Chondrocyte (in vitro differentiated cells): ENCODE results near the gene SDR42E1. TPM values are rescaled to one million over a fixed set of nuclear protein-coding genes. Genes with fewer than 3 reads are reported as not detected.
"Not testable (repeated sequence)": the region's sequence is repeated elsewhere in the genome, so short reads cannot be mapped to it uniquely, and the experiment has no call there.

Experiments
- DNase-seq: peaks from one replicate; pipeline ENCODE4 v3.0.0; 2021; ENCODE audit warnings: mixed read lengths, low spot score
- H3K27ac Mint-ChIP-seq: one replicate; pipeline ENCODE4 v1.8.0; 2021; ENCODE audit warnings: mild to moderate bottlenecking, moderate library complexity, mixed read lengths; ENCODE audit not compliant: unreplicated experiment
- H3K27me3 Mint-ChIP-seq: 2 replicates; pipeline ENCODE4 v1.8.0; 2021; ENCODE audit warnings: low read depth, mixed read lengths
- H3K36me3 Mint-ChIP-seq: 2 replicates; pipeline ENCODE4 v1.8.0; 2021; ENCODE audit warnings: low read depth, mixed read lengths
- H3K4me1 Mint-ChIP-seq: 2 replicates; pipeline ENCODE4 v1.8.0; 2021; ENCODE audit warnings: low read depth, mild to moderate bottlenecking, mixed read lengths
- H3K4me3 Mint-ChIP-seq: one replicate; pipeline ENCODE4 v1.8.0; 2021; ENCODE audit warnings: mild to moderate bottlenecking, moderate library complexity, mixed read lengths; ENCODE audit not compliant: unreplicated experiment
- H3K9me3 Mint-ChIP-seq: 2 replicates; pipeline ENCODE4 v1.8.0; 2021; ENCODE audit warnings: low read depth, mixed read lengths
- CTCF ChIP-seq: fragments of 200-600 bp; sonication (generic); IDR thresholded peaks from 2 replicates; pipeline ENCODE4 v1.5.0; 2021; ENCODE audit warnings: antibody characterized with exemption, mild to moderate bottlenecking, moderate library complexity
- total RNA-seq: library from RNA; stranded (reverse); gene quantifications from 3 replicates; pipeline ENCODE4 v1.2.1, GENCODE V29; 2021

Gene SDR42E1
- total RNA-seq, 1 donor from 2014 or later: not detected

GRCh38 chr16:81987121-81987520 is 24.1 kb downstream of the SDR42E1 start:
- no peaks in the 10 kb centered on the region for H3K9me3 Mint-ChIP-seq
- no peak overlapping the region for H3K4me3 Mint-ChIP-seq
- no peak for TF ChIP-seq CTCF
- peaks cover 18% of the 10 kb centered on the region for H3K27me3 Mint-ChIP-seq
- H3K4me1 Mint-ChIP-seq: no peaks in the 10 kb centered on the region
- H3K27ac Mint-ChIP-seq: no peak overlapping the region
- no peaks in the 10 kb centered on the region for H3K36me3 Mint-ChIP-seq
- no peak for DNase-seq

DNA sequence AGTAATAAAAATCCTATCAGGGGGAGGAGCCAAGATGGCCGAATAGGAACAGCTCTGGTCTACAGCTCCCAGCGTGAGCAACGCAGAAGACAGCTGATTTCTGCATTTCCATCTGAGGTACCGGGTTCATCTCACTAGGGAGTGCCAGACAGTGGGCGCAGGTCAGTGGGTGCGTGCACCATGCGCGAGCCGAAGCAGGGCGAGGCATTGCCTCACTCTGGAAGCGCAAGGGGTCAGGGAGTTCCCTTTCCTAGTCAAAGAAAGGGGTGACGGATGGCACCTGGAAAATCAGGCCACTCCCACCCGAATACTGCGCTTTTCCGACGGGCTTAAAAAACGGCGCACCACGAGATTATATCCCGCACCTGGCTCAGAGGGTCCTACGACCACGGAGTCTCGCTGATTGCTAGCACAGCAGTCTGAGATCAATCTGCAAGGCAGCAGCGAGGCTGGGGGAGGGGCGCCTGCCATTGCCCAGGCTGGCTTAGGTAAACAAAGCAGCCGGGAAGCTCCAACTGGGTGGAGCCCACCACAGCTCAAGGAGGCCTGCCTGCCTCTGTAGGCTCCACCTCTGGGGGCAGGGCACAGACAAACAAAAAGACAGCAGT is 33.8 kb downstream of the SDR42E1 start:
- not testable (repeated sequence) for H3K4me3 Mint-ChIP-seq, DNase-seq, H3K36me3 Mint-ChIP-seq, H3K27me3 Mint-ChIP-seq, H3K4me1 Mint-ChIP-seq, H3K27ac Mint-ChIP-seq
- H3K9me3 Mint-ChIP-seq: peaks cover 26% of the 10 kb centered on the region

DNA sequence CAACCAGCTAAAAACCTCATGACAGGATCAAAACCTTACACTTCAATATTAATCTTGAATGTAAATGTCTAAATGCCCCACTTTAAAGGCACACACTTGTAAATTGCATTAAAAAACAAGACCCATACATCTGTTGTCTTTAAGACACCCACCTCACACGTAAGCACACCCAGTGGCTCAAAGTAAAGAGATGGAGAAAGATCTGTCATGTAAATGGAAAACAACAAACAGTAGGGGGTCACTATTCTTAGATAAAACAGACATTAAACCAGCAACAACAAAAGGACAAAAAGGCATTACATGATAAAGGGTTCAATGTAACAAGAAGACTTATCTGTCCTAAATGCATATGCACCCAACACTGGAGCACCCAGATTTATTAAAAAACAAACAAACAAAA is 35.6 kb downstream of the SDR42E1 start:
- TF ChIP-seq CTCF: no peak
- Mint-ChIP-seq H3K36me3 (peaks cover 2% of the 10 kb centered on the region), H3K4me1 (no peaks in the 10 kb centered on the region), H3K9me3 (peaks cover 37% of the 10 kb centered on the region), H3K4me3 (no peak overlapping the region), H3K27me3 (no peaks in the 10 kb centered on the region), H3K27ac (no peak overlapping the region)
- no peak for DNase-seq

DNA sequence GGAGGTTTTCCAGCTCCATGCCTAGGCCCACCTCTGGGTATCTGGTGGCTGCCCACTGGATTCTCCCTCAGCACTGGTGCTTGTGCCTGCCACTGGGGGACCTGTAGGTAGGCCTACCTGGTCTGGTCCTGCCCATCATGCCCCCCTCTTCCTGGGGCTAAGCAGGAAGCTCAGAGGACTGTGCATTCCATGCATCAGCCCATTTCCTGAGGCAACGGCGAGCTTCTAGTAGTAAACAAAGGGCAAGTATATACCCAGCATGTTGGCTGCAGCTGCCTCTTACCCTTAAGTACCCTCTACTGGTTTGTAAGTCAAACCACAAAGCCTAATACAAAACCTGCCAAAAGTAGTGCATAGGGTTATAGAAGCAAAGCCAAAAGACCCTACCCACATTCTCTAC is 37.5 kb downstream of the SDR42E1 start:
- TF ChIP-seq CTCF: no peak
- H3K27me3 Mint-ChIP-seq: no peaks in the 10 kb centered on the region
- H3K9me3 Mint-ChIP-seq: peaks cover 46% of the 10 kb centered on the region
- H3K4me1 Mint-ChIP-seq: no peaks in the 10 kb centered on the region
- DNase-seq: no peak
- no peak overlapping the region for H3K4me3 Mint-ChIP-seq
- no peak overlapping the region for H3K27ac Mint-ChIP-seq
- peaks cover 3% of the 10 kb centered on the region for H3K36me3 Mint-ChIP-seq

DNA sequence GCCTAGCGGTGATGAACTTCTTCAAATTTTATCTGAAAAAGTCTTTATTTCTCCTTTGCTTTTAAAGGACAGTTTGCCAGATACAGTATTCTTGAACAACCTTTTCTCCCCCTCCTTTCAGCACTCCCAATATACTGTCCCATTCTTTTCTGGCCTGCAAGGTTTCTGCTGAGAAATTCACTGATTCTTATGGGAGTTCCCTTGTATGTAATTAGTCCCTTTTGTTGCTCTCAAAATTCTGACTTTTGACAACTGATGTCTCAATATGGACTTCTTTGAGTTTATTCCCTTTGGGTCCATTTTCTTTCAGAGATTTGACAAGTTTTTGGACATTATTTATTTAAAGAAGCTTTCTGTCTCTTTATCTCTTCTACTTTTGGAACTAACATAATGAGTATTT is 39.4 kb downstream of the SDR42E1 start:
- H3K27ac Mint-ChIP-seq: no peak overlapping the region
- peaks cover 3% of the 10 kb centered on the region for H3K27me3 Mint-ChIP-seq
- H3K4me1 Mint-ChIP-seq: no peaks in the 10 kb centered on the region
- no peak overlapping the region for H3K4me3 Mint-ChIP-seq
- no peak for DNase-seq
- TF ChIP-seq CTCF: no peak
- H3K36me3 Mint-ChIP-seq: peaks cover 3% of the 10 kb centered on the region
- H3K9me3 Mint-ChIP-seq: peaks cover 41% of the 10 kb centered on the region

DNA sequence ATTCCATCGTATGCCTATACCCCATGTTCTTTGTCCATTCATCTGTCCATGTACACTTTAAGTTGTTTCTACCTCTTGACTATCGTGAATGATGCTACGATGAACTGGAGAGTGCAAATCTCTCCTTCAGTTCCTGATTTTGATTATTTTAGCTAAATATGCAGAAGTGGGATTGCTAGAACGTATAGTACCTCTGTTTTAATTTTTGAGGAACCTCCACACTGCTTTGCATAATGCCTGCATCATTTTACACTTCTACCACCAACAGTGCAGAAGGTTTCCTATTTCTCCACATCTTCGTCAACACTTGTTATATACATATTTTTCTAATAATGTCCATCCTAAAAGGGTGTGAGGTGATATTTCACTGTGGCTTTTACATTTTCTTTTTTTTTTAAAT is 43.9 kb downstream of the SDR42E1 start:
- peaks cover 22% of the 10 kb centered on the region for H3K9me3 Mint-ChIP-seq
- no peak overlapping the region for H3K4me3 Mint-ChIP-seq
- H3K4me1 Mint-ChIP-seq: no peaks in the 10 kb centered on the region
- no peak overlapping the region for H3K27ac Mint-ChIP-seq
- peaks cover 3% of the 10 kb centered on the region for H3K36me3 Mint-ChIP-seq
- DNase-seq: no peak
- TF ChIP-seq CTCF: no peak
- peaks cover 6% of the 10 kb centered on the region for H3K27me3 Mint-ChIP-seq
